Brain microvascular endothelial cell (primary cell): ENCODE data around the gene DCAF6.

Source experiments
- DNase-seq: peaks from one replicate; pipeline ENCODE4 v3.0.0-alpha.2; 2020
- H3K27ac ChIP-seq: fragments of 250-450 bp; sonication (Bioruptor Pico); 2 replicates; pipeline ENCODE4 v1.5.1; 2020; ENCODE audit warnings: mild to moderate bottlenecking, moderate library complexity
- H3K27me3 ChIP-seq: fragments of 250-450 bp; sonication (Bioruptor Pico); replicated peaks from 2 replicates; pipeline ENCODE4 v1.5.1; 2020; ENCODE audit warnings: mild to moderate bottlenecking
- H3K36me3 ChIP-seq: fragments of 250-450 bp; sonication (Bioruptor Pico); replicated peaks from 2 replicates; pipeline ENCODE4 v1.5.1; 2020; ENCODE audit warnings: mild to moderate bottlenecking
- H3K4me3 ChIP-seq: 2 replicates; pipeline ENCODE4 v1.5.1; 2011; ENCODE audit warnings: low read depth, mild to moderate bottlenecking, control low read depth, low read length, moderate library complexity
- in situ Hi-C: cut with HindIII; loops from 2 replicates; pipeline ENCODE4 v1.10.0; 2017; ENCODE audit warnings: low sequenced_read_pairs, low pct_ligation_motif_present
- TF ChIP-seq, protein P1 (sequence below): IDR thresholded peaks from 2 replicates; pipeline ENCODE4 v1.5.1; 2011; ENCODE audit warnings: low read depth, mild to moderate bottlenecking, moderate library complexity, low read length, control low read depth, inconsistent platforms; ENCODE audit errors: missing control alignments

The DCAF6 gene

DNA sequence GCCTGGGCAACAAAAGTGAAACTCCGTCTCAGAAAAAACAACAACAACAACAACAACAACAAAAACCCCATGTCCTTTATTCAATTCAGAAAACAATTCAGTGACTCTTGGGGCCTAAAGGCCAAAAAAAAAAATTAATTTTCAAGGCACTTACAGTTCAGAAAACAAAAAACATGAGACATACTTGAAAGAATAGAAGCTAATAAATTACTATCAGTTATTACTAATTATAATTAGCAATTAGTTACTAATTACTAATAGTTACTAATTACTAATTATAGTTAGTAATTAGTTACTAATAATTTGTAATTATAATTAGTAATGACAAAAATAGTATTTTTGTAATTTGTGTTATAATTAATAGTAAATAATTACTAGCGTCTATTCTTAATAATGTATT is 57.2 kb downstream of the DCAF6 start:
- H3K4me3 ChIP-seq, result no peak overlapping the region
- DNase-seq, result no peak
- no peak overlapping the region for H3K27ac ChIP-seq
- in situ Hi-C loops, result no loop called here
- peaks cover 9% of the 10 kb centered on the region for H3K36me3 ChIP-seq
- H3K27me3 ChIP-seq, result no peaks in the 10 kb centered on the region
- TF ChIP-seq, protein P1, sequence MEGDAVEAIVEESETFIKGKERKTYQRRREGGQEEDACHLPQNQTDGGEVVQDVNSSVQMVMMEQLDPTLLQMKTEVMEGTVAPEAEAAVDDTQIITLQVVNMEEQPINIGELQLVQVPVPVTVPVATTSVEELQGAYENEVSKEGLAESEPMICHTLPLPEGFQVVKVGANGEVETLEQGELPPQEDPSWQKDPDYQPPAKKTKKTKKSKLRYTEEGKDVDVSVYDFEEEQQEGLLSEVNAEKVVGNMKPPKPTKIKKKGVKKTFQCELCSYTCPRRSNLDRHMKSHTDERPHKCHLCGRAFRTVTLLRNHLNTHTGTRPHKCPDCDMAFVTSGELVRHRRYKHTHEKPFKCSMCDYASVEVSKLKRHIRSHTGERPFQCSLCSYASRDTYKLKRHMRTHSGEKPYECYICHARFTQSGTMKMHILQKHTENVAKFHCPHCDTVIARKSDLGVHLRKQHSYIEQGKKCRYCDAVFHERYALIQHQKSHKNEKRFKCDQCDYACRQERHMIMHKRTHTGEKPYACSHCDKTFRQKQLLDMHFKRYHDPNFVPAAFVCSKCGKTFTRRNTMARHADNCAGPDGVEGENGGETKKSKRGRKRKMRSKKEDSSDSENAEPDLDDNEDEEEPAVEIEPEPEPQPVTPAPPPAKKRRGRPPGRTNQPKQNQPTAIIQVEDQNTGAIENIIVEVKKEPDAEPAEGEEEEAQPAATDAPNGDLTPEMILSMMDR, result no peak

DNA sequence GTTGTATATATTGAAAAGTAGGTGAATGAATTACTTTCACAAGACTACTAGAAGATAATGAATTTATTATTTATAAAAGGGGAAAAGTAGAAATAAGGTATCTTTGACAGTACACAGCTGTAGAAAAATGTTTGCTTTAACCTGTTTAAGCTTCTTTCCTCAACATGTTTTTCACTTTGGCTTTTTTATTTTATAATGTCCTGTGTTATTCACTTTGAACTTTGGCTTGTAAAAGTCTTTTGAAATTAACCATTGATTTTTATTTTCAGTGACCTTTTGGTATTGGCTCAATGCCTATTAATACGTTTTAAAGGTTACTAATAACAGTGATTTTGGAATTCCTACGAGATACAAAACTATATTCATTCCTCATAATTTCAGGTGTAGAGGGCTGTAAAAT is 58.1 kb downstream of the DCAF6 start:
- H3K4me3 ChIP-seq, result no peak overlapping the region
- no peaks in the 10 kb centered on the region for H3K27me3 ChIP-seq
- TF ChIP-seq, protein P1, result no peak
- DNase-seq, result no peak
- peaks cover 9% of the 10 kb centered on the region for H3K36me3 ChIP-seq
- in situ Hi-C loops, result no loop called here
- no peak overlapping the region for H3K27ac ChIP-seq

DNA sequence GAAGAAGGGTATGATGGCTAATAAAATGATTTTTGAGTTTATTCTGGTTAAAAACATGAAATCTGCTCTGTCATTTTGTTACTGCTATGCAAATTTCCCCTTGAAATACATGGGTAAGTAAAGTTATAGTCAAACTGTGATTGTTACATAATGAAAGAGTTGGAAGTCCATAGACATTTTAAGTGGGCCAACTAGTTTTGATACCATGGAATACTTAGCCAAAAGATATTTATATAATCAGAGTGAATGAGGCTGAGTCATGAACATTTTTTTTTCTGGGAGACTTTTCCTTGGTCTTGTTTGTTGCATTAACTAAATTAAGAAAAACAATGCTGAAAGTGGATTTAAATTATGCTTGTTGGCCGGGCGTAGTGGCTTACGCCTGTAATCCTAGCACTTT is 58.6 kb downstream of the DCAF6 start:
- DNase-seq, result no peak
- H3K4me3 ChIP-seq, result no peak overlapping the region
- in situ Hi-C loops, result no loop called here
- peaks cover 9% of the 10 kb centered on the region for H3K36me3 ChIP-seq
- H3K27me3 ChIP-seq, result no peaks in the 10 kb centered on the region
- H3K27ac ChIP-seq, result no peak overlapping the region
- TF ChIP-seq, protein P1, result no peak

DNA sequence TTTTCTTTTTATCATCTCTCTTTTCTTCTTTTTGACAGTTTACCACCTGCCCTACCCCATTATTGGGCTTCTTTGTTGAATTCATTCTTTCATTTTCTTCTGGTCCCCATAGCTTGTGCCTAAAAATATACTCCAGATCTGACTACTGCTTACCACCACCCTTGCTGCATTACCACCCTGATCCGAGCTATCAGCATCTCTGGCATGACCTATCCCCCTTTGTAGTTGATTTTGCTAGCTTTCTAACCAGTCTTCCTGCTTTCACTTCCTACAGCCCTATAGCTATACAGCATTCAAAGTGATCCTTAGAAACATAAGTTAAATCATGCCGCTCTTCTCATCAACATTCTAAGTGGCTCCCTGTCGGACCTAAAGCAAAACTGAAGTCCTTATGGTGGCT is 59.8 kb downstream of the DCAF6 start:
- TF ChIP-seq, protein P1, result no peak
- H3K36me3 ChIP-seq, result peaks cover 9% of the 10 kb centered on the region
- H3K27me3 ChIP-seq, result no peaks in the 10 kb centered on the region
- in situ Hi-C loops, result no loop called here
- no peak overlapping the region for H3K4me3 ChIP-seq
- DNase-seq, result no peak
- H3K27ac ChIP-seq, result no peak overlapping the region

DNA sequence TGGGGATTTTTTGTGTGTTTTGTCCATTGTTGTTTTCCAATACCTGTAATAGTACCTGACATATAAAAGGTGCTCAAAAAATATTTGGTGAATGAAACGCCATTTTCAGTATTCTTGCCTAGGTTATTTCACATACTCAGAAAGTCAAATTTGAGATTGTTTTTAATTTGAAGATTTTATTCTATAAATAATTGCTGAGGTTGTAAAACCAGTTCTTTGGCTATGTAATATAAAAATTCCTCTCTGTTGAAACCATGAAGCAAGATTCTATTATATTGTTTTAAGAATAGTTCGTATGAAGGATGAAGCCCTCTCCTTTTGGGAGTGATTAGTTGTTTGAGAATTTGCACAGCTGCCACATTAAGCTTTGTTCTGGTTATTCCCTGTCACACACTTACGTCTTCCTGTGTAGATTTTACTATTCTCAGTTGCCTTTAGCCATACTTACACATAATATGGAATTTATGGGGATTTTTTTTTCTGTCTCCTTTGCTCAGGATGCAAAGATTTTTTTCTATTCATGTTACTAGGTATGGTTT is 60.6 kb downstream of the DCAF6 start:
- in situ Hi-C loops, result no loop called here
- peaks cover 9% of the 10 kb centered on the region for H3K36me3 ChIP-seq

DNA sequence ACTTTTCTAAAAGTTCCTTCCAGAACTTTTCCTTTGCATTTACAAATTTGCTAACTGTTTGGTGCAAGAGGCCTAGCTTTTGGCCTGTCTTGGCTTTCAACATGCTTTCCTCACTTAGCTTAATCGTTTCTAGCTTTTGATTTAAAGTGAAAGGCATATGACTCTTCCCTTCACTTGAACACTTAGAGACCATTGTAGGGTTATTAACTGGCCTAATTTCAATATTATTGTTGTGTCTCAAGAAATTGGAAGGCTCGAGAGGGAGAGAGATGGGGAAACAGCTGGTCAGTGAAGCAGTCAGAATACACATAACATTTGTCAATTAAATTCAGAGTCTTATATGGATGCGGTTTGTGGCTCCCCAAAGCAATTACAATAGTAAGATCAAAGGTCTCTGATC is 63.4 kb downstream of the DCAF6 start:
- H3K4me3 ChIP-seq, result no peak overlapping the region
- H3K27ac ChIP-seq, result no peak overlapping the region
- TF ChIP-seq, protein P1, result no peak
- in situ Hi-C loops, result no loop called here
- H3K27me3 ChIP-seq, result no peaks in the 10 kb centered on the region
- DNase-seq, result no peak
- H3K36me3 ChIP-seq, result peaks cover 7% of the 10 kb centered on the region

More for the DNA sequence above, 60.6 kb downstream of the DCAF6 start:
- H3K27me3 ChIP-seq, result no peaks in the 10 kb centered on the region
- no peak for DNase-seq
- TF ChIP-seq, protein P1, result no peak
- no peak overlapping the region for H3K4me3 ChIP-seq
- no peak overlapping the region for H3K27ac ChIP-seq
